Cardiac fibroblast (primary cell): ENCODE data around the gene MYBPHL.

Experiments
- DNase-seq, 2 donors: peaks; one replicate each; pipeline versions ENCODE4 v3.0.0 to v3.0.0-alpha.2; 2010; ENCODE audit warnings: low read depth in 2 of 2
- H3K4me3 ChIP-seq, 2 donors: replicated peaks in 1 of 2; 1 replicate in 1 of 2; 2 replicates in 1 of 2; pipeline ENCODE4 v1.5.1; 2011; ENCODE audit warnings: low read depth in 2 of 2, low read length in 2 of 2, mild to moderate bottlenecking in 2 of 2, moderate library complexity in 1 of 2
- CTCF ChIP-seq: IDR thresholded peaks from one replicate; pipeline ENCODE4 v1.5.1; 2011; ENCODE audit warnings: low read depth, mild to moderate bottlenecking, low read length, inconsistent platforms

MYBPHL gene

GRCh38 chr1:109265016-109265415 is 41.8 kb downstream of the MYBPHL start:
- TF ChIP-seq CTCF = no peak
- H3K4me3 ChIP-seq = no peak overlapping the region
- DNase-seq = no peak

- no peak for DNase-seq
- H3K4me3 ChIP-seq = no peak overlapping the region
- no peak for TF ChIP-seq CTCF
These were observed 42.4 kb downstream of the MYBPHL start for GRCh38 chr1:109264379-109264755.

GRCh38 chr1:109263597-109264378 is 43.0 kb downstream of the MYBPHL start:
- peak; percentile 99 for TF ChIP-seq CTCF
- no peak overlapping the region for H3K4me3 ChIP-seq
- peak; percentile 87 to 89 for DNase-seq

- no peak overlapping the region for H3K4me3 ChIP-seq
- no peak for TF ChIP-seq CTCF
- no peak for DNase-seq
These were observed 43.6 kb downstream of the MYBPHL start for GRCh38 chr1:109263234-109263596.

GRCh38 chr1:109262231-109263055 is 44.4 kb downstream of the MYBPHL start:
- no peak for TF ChIP-seq CTCF
- no peak overlapping the region for H3K4me3 ChIP-seq
- DNase-seq = no peak

- no peak for TF ChIP-seq CTCF
- DNase-seq = no peak
- no peak overlapping the region for H3K4me3 ChIP-seq
These were observed 45.2 kb downstream of the MYBPHL start for GRCh38 chr1:109261578-109261977.
